ENCODE measurements around the gene MAPK12.

The MAPK12 gene

DNA sequence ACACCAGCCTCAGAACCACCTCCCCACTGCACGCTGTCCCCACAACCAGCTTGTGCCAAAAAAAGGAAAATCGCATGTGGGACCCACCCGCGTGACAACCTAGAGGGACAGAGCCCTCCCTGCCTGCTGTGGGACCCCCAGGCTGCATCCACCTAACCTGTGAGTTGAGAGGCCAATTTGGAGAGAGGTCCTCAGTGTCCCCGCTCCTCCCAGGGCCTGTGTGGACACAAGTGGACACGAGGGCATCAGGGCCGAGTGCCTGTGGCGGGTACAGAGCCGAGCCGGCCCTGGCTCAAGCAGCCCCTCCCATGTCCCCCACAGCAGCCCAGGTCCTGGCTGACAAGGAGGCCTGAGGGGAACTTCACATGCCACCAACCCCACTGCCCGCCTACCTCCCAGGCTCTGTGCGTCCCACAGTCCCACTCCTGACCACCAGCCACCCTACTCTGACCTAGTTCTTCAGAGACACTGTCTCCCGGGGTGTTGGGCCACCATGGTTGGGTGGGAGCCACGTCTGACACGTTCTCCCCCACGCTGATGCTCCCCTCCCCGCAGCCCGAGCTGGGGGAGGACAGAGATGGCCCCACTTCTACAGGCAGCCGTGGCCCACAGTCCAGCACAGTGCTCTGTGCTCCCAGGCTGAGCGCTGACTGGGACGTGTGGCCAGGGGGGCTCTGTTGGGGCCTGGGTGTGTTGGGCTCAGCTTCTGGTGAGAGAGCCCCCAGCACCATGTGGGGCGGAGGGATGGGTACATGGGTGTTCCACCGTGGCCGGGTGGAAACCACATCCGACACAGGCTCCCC, 41.5 kb downstream of the MAPK12 start:
- Histone ChIP-seq H3K27ac (ENCODE audit: low read depth, low read length) (no peak overlapping the region), H3K9ac (ENCODE audit: low read depth in 1 of 2, low read length in 2 of 2) (no peak overlapping the region), H3K27me3 (ENCODE audit: control insufficient read depth in 1 of 2, insufficient read depth in 2 of 2, low read length in 2 of 2) (no peaks in the 10 kb centered on the region), H3K36me3 (ENCODE audit: control insufficient read depth in 1 of 2, insufficient read depth in 2 of 2, low read length in 2 of 2) (peaks cover 40 to 87% of the 10 kb centered on the region in 2 donors), H3K4me1 (ENCODE audit: control insufficient read depth in 1 of 2, insufficient read depth in 2 of 2, low read length in 2 of 2) (peaks cover 0 to 4% of the 10 kb centered on the region in 2 donors), H3K9me3 (ENCODE audit: control insufficient read depth in 1 of 2, low read length in 2 of 2) (no peaks in the 10 kb centered on the region), H3K4me3 (ENCODE audit: low read depth in 1 of 2, low read length in 2 of 2) (no peak overlapping the region)

DNA sequence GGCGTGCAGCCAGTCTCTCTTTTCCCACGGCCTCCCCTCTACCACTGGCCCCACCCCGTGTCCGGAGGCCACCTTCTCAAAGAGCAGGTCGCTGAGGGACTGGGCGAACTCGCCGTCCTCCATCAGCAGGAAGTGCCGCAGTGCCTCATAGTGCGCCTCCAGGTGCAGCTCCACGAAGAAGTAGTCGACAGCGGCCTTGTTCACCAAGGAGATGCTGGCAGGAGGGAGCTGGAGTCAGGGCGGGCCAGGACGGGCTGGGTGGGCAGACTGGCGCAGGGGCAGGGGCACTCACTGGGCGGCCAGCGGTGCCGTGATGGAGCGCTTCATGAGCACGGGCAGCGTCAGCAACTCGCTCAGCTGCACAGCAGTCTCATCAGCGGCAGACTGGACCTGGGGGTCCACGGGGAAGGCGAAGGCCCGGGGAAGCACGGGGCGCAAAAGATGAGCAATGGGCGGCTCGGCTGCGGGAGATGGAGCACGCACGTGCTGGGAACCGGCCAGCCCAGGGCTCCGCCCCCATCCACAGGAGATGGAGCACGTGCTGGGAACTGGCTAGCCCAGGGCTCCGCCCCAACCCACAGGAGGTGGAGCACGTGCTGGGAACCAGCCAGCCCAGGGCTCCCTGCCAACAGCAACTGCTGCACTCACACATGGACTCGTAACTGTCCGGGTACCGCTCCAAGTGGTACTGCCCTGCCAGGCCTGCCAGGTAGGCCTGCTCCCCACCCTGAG, 42.3 kb downstream of the MAPK12 start:
- Histone ChIP-seq H3K36me3 (ENCODE audit: control insufficient read depth in 1 of 2, insufficient read depth in 2 of 2, low read length in 2 of 2) (peaks cover 41 to 88% of the 10 kb centered on the region in 2 donors), H3K27ac (ENCODE audit: low read depth, low read length) (no peak overlapping the region), H3K9ac (ENCODE audit: low read depth in 1 of 2, low read length in 2 of 2) (no peak overlapping the region), H3K9me3 (ENCODE audit: control insufficient read depth in 1 of 2, low read length in 2 of 2) (no peaks in the 10 kb centered on the region), H3K27me3 (ENCODE audit: control insufficient read depth in 1 of 2, insufficient read depth in 2 of 2, low read length in 2 of 2) (no peaks in the 10 kb centered on the region), H3K4me1 (ENCODE audit: control insufficient read depth in 1 of 2, insufficient read depth in 2 of 2, low read length in 2 of 2) (peaks cover 0 to 4% of the 10 kb centered on the region in 2 donors), H3K4me3 (ENCODE audit: low read depth in 1 of 2, low read length in 2 of 2) (no peak overlapping the region)

DNA sequence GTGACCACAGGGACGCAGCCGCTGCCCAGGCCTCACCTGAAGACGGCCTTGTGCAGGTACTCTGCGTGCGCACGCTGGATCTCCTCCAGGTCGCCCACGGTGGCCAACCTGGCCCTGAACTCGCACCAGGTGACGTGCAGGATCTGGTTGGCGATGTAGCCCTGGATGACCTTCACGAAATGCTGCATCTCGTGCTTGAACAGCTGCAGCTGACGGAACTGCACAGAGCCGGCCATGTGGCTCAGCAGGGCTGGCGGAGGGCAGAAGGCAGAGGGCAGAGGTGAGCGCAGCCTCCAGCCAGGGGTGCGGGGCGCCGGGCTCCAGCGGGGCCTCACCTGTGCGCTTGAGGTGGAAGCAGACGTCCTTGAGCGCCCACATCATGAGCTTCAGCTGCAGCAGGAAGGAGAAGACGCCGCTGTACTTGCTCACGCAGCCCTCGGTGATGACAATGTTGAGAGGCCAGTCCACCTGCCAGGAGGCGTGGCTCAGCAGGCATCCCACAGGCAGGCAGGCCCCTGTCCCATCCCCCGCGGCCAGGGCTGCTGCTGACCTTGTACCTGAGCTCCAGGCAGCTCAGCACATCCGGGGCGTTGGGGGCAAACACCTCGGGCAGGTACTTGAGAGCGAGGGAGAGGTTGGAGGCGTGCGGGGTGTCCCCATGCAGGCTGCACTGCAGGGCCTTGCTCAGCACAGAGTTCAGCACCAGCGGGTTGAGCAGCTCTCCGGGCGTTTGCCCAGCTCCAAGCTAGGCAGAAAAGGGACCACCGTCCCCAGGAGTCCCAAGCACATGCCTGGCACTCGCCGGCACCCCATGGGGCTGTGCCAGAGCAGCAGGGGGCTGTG, 43.1 kb downstream of the MAPK12 start:
- no peaks in the 10 kb centered on the region for H3K9me3 ChIP-seq (ENCODE audit: control insufficient read depth in 1 of 2, low read length in 2 of 2)
- peaks cover 0 to 4% of the 10 kb centered on the region in 2 donors for H3K4me1 ChIP-seq (ENCODE audit: control insufficient read depth in 1 of 2, insufficient read depth in 2 of 2, low read length in 2 of 2)
- no peak overlapping the region for H3K27ac ChIP-seq (ENCODE audit: low read depth, low read length)
- no peak overlapping the region for H3K4me3 ChIP-seq (ENCODE audit: low read depth in 1 of 2, low read length in 2 of 2)
- peaks cover 36 to 89% of the 10 kb centered on the region in 2 donors for H3K36me3 ChIP-seq (ENCODE audit: control insufficient read depth in 1 of 2, insufficient read depth in 2 of 2, low read length in 2 of 2)
- no peak overlapping the region for H3K9ac ChIP-seq (ENCODE audit: low read depth in 1 of 2, low read length in 2 of 2)
- no peaks in the 10 kb centered on the region for H3K27me3 ChIP-seq (ENCODE audit: control insufficient read depth in 1 of 2, insufficient read depth in 2 of 2, low read length in 2 of 2)

DNA sequence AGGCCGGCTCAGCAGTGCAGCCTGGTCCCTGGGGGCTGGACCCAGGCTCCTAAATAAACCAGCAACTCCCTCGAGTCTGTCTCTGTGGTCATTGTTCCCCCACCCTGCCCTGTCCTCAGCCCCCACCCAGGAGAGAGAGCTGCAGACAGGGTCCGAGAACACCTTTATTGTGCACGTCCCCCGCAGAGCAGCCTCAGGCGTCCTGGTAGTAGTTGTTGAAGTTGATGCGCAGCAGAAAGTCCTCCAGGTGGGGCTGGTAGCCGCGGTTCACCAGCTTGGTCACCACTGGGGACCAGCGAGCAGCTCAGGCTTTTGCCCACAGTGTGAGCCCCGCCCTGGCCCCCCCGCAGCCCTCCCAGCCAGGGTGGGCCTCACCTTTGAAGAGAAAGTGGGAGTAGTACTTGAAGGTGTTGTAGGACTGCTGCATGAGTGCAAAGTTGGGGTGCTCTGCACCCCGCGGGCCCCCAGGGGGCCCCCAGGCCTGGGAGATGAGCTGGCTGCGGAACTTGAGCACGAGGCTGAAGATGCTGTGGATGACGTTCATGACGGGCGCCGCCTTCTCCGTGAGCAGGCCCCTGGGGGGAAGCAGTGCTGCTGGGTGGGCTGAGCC, 43.8 kb downstream of the MAPK12 start:
- Histone ChIP-seq H3K4me1 (ENCODE audit: control insufficient read depth in 1 of 2, insufficient read depth in 2 of 2, low read length in 2 of 2) (peaks cover 0 to 4% of the 10 kb centered on the region in 2 donors), H3K36me3 (ENCODE audit: control insufficient read depth in 1 of 2, insufficient read depth in 2 of 2, low read length in 2 of 2) (peaks cover 35 to 89% of the 10 kb centered on the region in 2 donors)

DNA sequence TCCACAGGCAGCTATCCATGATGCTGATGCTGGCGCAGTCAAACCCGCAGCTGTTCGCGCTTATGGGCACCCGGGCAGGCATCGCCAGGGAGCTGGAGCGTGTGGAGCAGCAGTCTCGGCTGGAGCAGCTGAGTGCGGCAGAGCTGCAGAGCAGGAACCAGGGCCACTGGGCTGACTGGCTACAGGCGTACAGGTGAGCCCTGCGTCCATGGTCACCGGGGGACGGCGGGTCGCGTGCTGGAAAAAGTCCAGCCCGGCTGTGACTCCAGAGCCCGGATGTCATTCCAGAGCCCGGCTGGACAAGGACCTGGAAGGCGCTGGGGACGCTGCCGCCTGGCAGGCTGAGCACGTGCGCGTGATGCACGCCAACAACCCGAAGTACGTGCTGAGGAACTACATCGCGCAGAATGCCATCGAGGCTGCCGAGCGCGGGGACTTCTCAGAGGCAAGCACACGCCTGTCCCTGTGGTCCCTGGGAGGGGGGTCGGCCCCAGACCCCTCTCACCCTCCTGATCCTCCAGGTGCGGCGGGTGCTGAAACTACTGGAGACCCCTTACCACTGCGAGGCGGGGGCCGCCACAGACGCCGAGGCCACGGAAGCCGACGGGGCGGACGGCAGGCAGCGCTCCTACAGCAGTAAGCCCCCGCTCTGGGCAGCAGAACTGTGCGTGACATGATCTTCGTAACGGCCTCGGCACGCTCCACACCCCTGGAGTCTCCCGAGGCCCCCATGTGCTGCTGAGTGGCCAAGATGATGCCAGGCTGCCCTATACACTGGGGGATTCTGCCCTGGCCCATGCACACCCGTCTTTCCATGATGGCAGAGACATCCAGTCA, 44.6 kb downstream of the MAPK12 start:
- no peaks in the 10 kb centered on the region for H3K27me3 ChIP-seq (ENCODE audit: control insufficient read depth in 1 of 2, insufficient read depth in 2 of 2, low read length in 2 of 2)
- H3K27ac ChIP-seq (ENCODE audit: low read depth, low read length): no peak overlapping the region
- no peaks in the 10 kb centered on the region for H3K9me3 ChIP-seq (ENCODE audit: control insufficient read depth in 1 of 2, low read length in 2 of 2)
- peaks cover 37 to 89% of the 10 kb centered on the region in 2 donors for H3K36me3 ChIP-seq (ENCODE audit: control insufficient read depth in 1 of 2, insufficient read depth in 2 of 2, low read length in 2 of 2)
- H3K4me1 ChIP-seq (ENCODE audit: control insufficient read depth in 1 of 2, insufficient read depth in 2 of 2, low read length in 2 of 2): peaks cover 0 to 4% of the 10 kb centered on the region in 2 donors
- no peak overlapping the region for H3K4me3 ChIP-seq (ENCODE audit: low read depth in 1 of 2, low read length in 2 of 2)
- no peak overlapping the region for H3K9ac ChIP-seq (ENCODE audit: low read depth in 1 of 2, low read length in 2 of 2)

More for the DNA sequence above, 43.8 kb downstream of the MAPK12 start:
- Histone ChIP-seq H3K4me3 (ENCODE audit: low read depth in 1 of 2, low read length in 2 of 2) (no peak overlapping the region), H3K27me3 (ENCODE audit: control insufficient read depth in 1 of 2, insufficient read depth in 2 of 2, low read length in 2 of 2) (no peaks in the 10 kb centered on the region), H3K9me3 (ENCODE audit: control insufficient read depth in 1 of 2, low read length in 2 of 2) (no peaks in the 10 kb centered on the region), H3K27ac (ENCODE audit: low read depth, low read length) (no peak overlapping the region), H3K9ac (ENCODE audit: low read depth in 1 of 2, low read length in 2 of 2) (no peak overlapping the region)

DNA sequence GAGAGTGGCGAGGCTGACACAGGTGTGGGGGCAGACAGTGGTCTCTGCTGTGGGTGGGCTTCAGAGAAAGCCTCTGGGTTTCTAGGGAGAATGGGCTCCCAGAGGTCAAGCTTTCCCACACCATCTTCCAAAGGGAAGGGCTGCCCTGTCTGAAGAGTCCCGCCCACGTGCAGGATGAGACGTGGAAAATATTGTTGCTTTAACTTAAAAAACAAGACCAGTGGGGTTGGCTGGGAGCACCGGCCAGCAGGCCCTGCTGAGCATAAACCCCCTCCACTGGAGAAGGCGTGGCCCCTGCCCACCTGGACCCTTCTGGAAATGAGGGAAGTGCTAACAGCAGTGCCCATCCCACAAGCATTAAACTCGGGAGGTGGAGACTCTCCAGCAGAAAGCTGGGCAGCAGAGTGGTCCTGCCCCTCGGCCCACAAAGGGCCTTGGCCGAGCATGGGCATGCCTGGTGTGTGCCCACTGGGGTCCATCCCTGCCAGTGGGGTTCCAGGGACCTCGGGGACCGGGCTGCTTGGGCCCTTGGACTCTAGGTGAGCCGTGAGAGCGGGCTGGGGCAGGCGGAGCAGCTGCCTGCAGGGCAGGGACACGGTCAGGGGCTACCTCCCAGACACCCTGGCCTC, 45.3 kb downstream of the MAPK12 start:
- H3K27ac ChIP-seq (ENCODE audit: low read depth, low read length): no peak overlapping the region
- H3K4me1 ChIP-seq (ENCODE audit: control insufficient read depth in 1 of 2, insufficient read depth in 2 of 2, low read length in 2 of 2): peaks cover 0 to 4% of the 10 kb centered on the region in 2 donors
- H3K4me3 ChIP-seq (ENCODE audit: low read depth in 1 of 2, low read length in 2 of 2): no peak overlapping the region
- H3K9me3 ChIP-seq (ENCODE audit: control insufficient read depth in 1 of 2, low read length in 2 of 2): no peaks in the 10 kb centered on the region
- H3K36me3 ChIP-seq (ENCODE audit: control insufficient read depth in 1 of 2, insufficient read depth in 2 of 2, low read length in 2 of 2): peaks cover 32 to 86% of the 10 kb centered on the region in 2 donors
- H3K9ac ChIP-seq (ENCODE audit: low read depth in 1 of 2, low read length in 2 of 2): no peak overlapping the region
- H3K27me3 ChIP-seq (ENCODE audit: control insufficient read depth in 1 of 2, insufficient read depth in 2 of 2, low read length in 2 of 2): no peaks in the 10 kb centered on the region

DNA sequence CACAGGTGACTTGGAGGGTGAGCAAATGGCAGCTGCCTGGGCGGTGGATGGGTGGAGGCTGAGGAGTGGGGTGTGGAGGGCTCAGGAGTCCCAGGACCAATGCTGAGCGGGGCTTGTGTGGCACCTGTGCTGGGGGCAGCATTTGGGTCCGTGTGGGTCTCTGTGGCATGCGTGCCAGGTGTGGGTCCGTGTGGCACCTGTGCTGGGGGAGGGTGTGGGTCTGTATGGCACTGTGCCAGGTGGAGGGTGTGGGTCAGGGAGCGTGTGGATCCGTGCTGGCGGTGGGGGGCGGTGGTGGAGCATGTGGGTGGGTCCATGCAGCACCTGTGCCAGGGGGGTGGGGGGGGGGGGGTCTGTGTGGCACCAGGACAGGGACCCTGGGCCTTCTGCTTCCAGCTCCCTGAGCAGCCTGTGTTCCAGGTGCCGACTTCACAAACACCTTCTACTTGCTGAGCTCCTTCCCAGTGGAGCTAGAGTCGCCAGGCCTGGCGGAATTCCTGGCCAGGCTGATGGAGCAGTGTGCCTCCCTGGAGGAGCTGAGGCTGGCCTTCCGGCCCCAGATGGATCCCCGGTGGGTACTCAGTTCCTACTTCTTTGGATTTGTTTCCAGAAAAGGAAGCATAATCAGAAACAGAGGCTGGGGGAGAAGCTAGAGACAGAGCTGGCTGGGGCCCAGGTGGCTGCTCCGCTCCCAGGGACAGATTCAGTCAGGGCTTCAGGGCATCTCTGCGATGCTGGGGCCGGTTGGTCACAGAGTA, 46.0 kb downstream of the MAPK12 start:
- Histone ChIP-seq H3K9me3 (ENCODE audit: control insufficient read depth in 1 of 2, low read length in 2 of 2) (no peaks in the 10 kb centered on the region), H3K9ac (ENCODE audit: low read depth in 1 of 2, low read length in 2 of 2) (no peak overlapping the region), H3K4me1 (ENCODE audit: control insufficient read depth in 1 of 2, insufficient read depth in 2 of 2, low read length in 2 of 2) (peaks cover 0 to 4% of the 10 kb centered on the region in 2 donors), H3K36me3 (ENCODE audit: control insufficient read depth in 1 of 2, insufficient read depth in 2 of 2, low read length in 2 of 2) (peaks cover 34 to 86% of the 10 kb centered on the region in 2 donors), H3K27me3 (ENCODE audit: control insufficient read depth in 1 of 2, insufficient read depth in 2 of 2, low read length in 2 of 2) (no peaks in the 10 kb centered on the region), H3K4me3 (ENCODE audit: low read depth in 1 of 2, low read length in 2 of 2) (no peak overlapping the region), H3K27ac (ENCODE audit: low read depth, low read length) (no peak overlapping the region)

DNA sequence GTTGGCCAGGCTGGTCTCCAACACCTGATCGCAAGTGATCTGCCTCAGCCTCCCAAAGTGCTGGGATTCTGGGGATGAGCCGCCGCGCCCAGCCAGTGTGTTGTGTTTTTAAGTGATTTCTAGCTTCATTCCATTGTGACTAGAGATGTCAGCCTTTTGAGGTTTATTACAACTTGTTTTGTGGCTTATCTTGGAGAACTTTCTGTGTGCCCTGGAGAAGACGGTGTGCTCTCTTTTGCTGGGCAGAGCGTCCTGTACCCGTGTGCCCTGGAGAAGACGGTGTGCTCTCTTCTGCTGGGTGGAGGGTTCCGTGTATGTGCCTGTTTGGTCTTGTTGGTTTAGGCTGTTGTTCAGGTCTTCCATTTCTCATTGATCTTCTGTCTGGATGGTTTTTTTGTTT, 48.2 kb downstream of the MAPK12 start:
- Histone ChIP-seq H3K27ac (ENCODE audit: low read depth, low read length) (no peak overlapping the region), H3K27me3 (ENCODE audit: control insufficient read depth in 1 of 2, insufficient read depth in 2 of 2, low read length in 2 of 2) (no peaks in the 10 kb centered on the region), H3K9me3 (ENCODE audit: control insufficient read depth in 1 of 2, low read length in 2 of 2) (no peaks in the 10 kb centered on the region), H3K9ac (ENCODE audit: low read depth in 1 of 2, low read length in 2 of 2) (no peak overlapping the region), H3K4me1 (ENCODE audit: control insufficient read depth in 1 of 2, insufficient read depth in 2 of 2, low read length in 2 of 2) (no peaks in the 10 kb centered on the region), H3K4me3 (ENCODE audit: low read depth in 1 of 2, low read length in 2 of 2) (no peak overlapping the region), H3K36me3 (ENCODE audit: control insufficient read depth in 1 of 2, insufficient read depth in 2 of 2, low read length in 2 of 2) (peaks cover 23 to 86% of the 10 kb centered on the region in 2 donors)

All from duodenal mucosa (tissue), 2 donors.